ENCODE measurements around the gene SLC66A2. TPM values are rescaled to one million over a fixed set of nuclear protein-coding genes. Genes with fewer than 3 reads are reported as not detected.

The SLC66A2 gene
- total and polyA plus RNA-seq, 2 of the 13 experiments (the other 11 are each of a cell fraction or from before 2014, with no cell fraction given), result 33.5 to 41.9 TPM

DNA sequence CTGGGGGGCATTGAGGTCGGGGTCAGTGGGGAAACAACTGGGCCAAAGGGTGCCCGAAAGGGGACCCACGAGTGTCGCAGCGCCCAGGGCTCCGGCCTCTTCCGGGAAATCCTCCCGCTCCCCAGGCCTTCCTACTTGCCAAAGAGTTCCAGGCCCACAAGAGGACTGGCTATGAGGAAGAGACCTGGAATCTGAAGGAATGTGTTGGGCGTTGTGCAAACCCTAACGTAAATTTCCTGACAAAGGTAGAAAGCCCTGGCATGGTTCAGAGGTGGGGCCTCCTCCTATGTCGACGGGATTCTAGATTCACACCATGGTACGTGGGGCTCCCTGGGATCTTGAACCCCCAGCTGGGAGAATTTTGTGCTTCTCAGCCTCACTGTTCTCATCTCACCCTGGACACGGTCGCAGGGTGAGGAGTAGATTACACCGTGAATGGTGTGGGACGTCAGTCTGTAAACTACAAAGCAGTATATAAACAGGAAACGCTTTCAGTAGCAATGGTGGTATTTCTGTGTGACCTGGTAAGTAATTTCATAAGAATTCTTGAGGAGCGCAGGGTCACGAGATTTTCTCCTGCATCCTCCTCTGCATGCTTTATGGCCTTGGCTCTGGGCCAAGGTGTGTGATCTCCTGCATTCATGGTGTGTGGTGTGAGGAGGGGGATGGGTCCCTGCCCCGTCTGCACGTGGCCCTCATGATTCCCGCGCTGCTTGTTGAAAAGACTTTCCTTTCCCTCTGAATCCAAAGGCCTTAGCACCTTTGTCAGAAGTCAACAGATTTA is 13.9 kb upstream of the SLC66A2 start (continued):
- TF ChIP-seq, protein P1, sequence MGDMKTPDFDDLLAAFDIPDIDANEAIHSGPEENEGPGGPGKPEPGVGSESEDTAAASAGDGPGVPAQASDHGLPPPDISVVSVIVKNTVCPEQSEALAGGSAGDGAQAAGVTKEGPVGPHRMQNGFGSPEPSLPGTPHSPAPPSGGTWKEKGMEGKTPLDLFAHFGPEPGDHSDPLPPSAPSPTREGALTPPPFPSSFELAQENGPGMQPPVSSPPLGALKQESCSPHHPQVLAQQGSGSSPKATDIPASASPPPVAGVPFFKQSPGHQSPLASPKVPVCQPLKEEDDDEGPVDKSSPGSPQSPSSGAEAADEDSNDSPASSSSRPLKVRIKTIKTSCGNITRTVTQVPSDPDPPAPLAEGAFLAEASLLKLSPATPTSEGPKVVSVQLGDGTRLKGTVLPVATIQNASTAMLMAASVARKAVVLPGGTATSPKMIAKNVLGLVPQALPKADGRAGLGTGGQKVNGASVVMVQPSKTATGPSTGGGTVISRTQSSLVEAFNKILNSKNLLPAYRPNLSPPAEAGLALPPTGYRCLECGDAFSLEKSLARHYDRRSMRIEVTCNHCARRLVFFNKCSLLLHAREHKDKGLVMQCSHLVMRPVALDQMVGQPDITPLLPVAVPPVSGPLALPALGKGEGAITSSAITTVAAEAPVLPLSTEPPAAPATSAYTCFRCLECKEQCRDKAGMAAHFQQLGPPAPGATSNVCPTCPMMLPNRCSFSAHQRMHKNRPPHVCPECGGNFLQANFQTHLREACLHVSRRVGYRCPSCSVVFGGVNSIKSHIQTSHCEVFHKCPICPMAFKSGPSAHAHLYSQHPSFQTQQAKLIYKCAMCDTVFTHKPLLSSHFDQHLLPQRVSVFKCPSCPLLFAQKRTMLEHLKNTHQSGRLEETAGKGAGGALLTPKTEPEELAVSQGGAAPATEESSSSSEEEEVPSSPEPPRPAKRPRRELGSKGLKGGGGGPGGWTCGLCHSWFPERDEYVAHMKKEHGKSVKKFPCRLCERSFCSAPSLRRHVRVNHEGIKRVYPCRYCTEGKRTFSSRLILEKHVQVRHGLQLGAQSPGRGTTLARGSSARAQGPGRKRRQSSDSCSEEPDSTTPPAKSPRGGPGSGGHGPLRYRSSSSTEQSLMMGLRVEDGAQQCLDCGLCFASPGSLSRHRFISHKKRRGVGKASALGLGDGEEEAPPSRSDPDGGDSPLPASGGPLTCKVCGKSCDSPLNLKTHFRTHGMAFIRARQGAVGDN (CRISPR knock-in tag; IDR thresholded peaks at IDR 0.05), result peak; percentile 46; the same call in 1 of the 2 replicates
- TF ChIP-seq, protein P2, sequence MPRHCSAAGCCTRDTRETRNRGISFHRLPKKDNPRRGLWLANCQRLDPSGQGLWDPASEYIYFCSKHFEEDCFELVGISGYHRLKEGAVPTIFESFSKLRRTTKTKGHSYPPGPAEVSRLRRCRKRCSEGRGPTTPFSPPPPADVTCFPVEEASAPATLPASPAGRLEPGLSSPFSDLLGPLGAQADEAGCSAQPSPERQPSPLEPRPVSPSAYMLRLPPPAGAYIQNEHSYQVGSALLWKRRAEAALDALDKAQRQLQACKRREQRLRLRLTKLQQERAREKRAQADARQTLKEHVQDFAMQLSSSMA (CRISPR knock-in tag; IDR thresholded peaks at IDR 0.05), result 0 out of 2 replicates have a peak, but pooled peaks have one; percentile 48
- TF ChIP-seq, protein P3, sequence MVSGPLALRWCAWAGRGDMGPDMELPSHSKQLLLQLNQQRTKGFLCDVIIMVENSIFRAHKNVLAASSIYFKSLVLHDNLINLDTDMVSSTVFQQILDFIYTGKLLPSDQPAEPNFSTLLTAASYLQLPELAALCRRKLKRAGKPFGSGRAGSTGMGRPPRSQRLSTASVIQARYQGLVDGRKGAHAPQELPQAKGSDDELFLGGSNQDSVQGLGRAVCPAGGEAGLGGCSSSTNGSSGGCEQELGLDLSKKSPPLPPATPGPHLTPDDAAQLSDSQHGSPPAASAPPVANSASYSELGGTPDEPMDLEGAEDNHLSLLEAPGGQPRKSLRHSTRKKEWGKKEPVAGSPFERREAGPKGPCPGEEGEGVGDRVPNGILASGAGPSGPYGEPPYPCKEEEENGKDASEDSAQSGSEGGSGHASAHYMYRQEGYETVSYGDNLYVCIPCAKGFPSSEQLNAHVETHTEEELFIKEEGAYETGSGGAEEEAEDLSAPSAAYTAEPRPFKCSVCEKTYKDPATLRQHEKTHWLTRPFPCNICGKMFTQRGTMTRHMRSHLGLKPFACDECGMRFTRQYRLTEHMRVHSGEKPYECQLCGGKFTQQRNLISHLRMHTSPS (CRISPR knock-in tag; IDR thresholded peaks at IDR 0.05; ENCODE audit: low read depth), result no peak
- TF ChIP-seq, protein P4, sequence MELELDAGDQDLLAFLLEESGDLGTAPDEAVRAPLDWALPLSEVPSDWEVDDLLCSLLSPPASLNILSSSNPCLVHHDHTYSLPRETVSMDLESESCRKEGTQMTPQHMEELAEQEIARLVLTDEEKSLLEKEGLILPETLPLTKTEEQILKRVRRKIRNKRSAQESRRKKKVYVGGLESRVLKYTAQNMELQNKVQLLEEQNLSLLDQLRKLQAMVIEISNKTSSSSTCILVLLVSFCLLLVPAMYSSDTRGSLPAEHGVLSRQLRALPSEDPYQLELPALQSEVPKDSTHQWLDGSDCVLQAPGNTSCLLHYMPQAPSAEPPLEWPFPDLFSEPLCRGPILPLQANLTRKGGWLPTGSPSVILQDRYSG (CRISPR knock-in tag; IDR thresholded peaks at IDR 0.05), result no peak
- TF ChIP-seq MIER3 (CRISPR knock-in tag; IDR thresholded peaks at IDR 0.05; ENCODE audit: borderline replicate concordance) (peak; percentile 10; the same call in 1 of the 2 replicates), YEATS4 (CRISPR knock-in tag; IDR thresholded peaks at IDR 0.05; ENCODE audit: borderline replicate concordance) (peak; percentile 60), KDM3A (CRISPR knock-in tag; IDR thresholded peaks at IDR 0.05; ENCODE audit: low read depth) (no peak), SUZ12 (IDR thresholded peaks at IDR 0.05; ENCODE audit: low read depth, low read length) (no peak), ZNF354B (CRISPR knock-in tag; IDR thresholded peaks at IDR 0.05) (no peak), IRF2 (CRISPR knock-in tag; IDR thresholded peaks at IDR 0.05) (0 out of 2 replicates have a peak, but pooled peaks have one; percentile 24)
- TF ChIP-seq, protein P5, sequence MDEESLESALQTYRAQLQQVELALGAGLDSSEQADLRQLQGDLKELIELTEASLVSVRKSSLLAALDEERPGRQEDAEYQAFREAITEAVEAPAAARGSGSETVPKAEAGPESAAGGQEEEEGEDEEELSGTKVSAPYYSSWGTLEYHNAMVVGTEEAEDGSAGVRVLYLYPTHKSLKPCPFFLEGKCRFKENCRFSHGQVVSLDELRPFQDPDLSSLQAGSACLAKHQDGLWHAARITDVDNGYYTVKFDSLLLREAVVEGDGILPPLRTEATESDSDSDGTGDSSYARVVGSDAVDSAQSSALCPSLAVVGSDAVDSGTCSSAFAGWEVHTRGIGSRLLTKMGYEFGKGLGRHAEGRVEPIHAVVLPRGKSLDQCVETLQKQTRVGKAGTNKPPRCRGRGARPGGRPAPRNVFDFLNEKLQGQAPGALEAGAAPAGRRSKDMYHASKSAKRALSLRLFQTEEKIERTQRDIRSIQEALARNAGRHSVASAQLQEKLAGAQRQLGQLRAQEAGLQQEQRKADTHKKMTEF (CRISPR knock-in tag; IDR thresholded peaks at IDR 0.05), result peak; percentile 43; the same call in 1 of the 2 replicates
- TF ChIP-seq, protein P6, sequence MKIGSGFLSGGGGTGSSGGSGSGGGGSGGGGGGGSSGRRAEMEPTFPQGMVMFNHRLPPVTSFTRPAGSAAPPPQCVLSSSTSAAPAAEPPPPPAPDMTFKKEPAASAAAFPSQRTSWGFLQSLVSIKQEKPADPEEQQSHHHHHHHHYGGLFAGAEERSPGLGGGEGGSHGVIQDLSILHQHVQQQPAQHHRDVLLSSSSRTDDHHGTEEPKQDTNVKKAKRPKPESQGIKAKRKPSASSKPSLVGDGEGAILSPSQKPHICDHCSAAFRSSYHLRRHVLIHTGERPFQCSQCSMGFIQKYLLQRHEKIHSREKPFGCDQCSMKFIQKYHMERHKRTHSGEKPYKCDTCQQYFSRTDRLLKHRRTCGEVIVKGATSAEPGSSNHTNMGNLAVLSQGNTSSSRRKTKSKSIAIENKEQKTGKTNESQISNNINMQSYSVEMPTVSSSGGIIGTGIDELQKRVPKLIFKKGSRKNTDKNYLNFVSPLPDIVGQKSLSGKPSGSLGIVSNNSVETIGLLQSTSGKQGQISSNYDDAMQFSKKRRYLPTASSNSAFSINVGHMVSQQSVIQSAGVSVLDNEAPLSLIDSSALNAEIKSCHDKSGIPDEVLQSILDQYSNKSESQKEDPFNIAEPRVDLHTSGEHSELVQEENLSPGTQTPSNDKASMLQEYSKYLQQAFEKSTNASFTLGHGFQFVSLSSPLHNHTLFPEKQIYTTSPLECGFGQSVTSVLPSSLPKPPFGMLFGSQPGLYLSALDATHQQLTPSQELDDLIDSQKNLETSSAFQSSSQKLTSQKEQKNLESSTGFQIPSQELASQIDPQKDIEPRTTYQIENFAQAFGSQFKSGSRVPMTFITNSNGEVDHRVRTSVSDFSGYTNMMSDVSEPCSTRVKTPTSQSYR (CRISPR knock-in tag; IDR thresholded peaks at IDR 0.05; ENCODE audit: borderline replicate concordance), result peak; percentile 93
- TF ChIP-seq, protein P7, sequence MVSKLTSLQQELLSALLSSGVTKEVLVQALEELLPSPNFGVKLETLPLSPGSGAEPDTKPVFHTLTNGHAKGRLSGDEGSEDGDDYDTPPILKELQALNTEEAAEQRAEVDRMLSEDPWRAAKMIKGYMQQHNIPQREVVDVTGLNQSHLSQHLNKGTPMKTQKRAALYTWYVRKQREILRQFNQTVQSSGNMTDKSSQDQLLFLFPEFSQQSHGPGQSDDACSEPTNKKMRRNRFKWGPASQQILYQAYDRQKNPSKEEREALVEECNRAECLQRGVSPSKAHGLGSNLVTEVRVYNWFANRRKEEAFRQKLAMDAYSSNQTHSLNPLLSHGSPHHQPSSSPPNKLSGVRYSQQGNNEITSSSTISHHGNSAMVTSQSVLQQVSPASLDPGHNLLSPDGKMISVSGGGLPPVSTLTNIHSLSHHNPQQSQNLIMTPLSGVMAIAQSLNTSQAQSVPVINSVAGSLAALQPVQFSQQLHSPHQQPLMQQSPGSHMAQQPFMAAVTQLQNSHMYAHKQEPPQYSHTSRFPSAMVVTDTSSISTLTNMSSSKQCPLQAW (CRISPR knock-in tag; IDR thresholded peaks at IDR 0.05), result peak; percentile 13; the same call in 1 of the 2 replicates
